Bone marrow (tissue), 2 donors: ENCODE data around the gene RAPGEF5.
"Not testable (repeated sequence)": the region's sequence is repeated elsewhere in the genome, so short reads cannot be mapped to it uniquely, and the experiment has no call there.

ENCODE experiments used
- DNase-seq, 2 donors: peaks; one replicate each; lab custom pipeline; 2025; lab: John Stamatoyannopoulos, UW

The RAPGEF5 gene

GRCh38 chr7:22082886-22083703 is 273.9 kb downstream of the RAPGEF5 start:
- DNase-seq, result peak; percentile 54 to 64

DNA sequence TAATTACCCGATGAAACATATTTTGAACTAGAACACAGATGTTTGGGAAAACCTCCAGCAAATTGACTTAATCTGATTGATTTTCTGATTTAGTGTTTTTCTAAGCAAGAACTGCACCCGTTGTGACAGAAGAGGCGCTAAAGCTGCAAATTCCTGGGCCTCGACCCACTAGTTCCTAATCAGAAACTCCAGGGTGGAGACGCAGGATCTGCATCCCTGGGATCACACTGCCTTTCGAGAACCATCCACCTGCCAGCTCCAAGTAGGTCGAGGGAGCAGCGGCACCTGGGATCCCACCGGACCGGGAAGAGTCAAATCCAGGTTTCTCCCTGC is 274.4 kb downstream of the RAPGEF5 start:
- no peak for DNase-seq

DNA sequence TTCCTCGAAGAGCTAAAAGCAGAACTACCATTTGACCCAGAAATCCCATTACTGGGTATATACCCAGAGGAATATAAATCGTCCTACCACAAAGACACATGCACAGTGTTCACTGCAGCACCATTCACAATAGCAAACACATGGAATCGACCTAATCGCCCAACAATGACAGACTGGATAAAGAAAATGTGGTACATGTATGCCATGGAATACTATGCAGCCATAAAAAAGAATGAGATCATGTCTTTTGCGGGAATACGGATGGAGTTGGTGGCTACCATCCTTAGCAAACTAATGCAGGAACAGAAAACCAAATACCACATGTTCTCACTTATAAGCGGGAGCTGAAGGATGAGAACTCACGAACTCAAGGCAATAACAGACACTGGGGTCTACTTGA is 276.7 kb downstream of the RAPGEF5 start:
- DNase-seq, result not testable (repeated sequence)

DNA sequence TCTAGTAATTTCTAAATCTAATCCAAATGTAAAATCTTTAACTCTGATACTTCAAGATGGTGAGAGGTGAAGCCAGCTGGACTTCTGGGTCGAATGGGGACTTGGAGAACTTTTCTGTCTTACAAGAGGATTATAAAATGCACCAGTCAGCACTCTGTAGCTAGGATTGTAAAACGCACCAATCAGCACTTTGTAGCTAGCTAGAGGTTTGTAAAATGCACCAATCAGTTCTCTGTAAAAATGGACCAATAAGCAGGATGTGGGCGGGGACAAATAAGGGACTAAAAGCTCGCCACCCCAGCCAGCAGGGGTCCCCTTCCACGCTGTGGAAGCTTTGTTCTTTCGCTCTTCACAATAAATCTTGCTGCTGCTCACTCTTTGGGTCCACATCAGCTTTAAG is 278.1 kb downstream of the RAPGEF5 start:
- DNase-seq, result not testable (repeated sequence)

DNA sequence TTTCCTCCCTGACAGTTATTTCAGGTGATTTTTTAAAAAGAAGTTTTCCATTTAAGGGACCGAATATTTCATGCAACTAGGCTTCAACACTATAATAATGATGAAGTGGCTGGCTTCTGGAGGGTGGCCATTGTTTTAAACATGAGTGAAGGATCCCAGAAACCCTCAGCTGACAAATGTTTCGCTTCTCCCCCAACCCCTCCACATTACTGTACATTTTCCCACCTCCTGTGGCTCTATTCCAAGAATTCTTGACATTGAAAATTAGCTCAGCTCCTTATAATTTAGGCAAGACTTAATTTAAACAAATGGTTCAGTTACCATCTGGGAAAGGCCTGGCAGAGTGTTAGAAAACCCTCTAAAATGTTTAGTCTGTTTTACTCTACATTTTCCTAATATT is 281.4 kb downstream of the RAPGEF5 start:
- no peak for DNase-seq

DNA sequence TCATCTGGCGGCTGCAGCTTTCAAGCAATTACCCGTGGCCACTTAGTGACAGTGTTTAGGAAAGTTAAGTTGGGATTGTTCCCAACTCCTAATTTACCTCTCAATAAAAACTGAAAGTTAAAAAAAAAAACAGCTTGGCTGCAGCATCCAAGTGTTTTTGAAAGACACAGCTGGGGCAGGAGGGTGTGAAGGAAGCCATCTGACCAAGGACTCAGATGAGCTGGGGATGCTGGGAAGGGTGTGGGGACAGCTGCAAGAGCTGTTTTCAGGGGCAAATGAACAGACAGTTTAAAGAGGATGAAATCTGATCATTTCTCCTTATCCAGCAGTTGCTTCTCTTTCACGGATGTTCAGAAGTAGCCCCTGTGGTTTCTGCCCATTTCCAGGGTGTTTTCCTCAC is 282.1 kb downstream of the RAPGEF5 start:
- no peak for DNase-seq
